ENCODE results near the gene STK10.
A peak's percentile ranks its signal among the peaks of the same experiment; 100 is the strongest.
"Not testable (repeated sequence)": the region's sequence is repeated elsewhere in the genome, so short reads cannot be mapped to it uniquely, and the experiment has no call there.

Gene STK10

DNA sequence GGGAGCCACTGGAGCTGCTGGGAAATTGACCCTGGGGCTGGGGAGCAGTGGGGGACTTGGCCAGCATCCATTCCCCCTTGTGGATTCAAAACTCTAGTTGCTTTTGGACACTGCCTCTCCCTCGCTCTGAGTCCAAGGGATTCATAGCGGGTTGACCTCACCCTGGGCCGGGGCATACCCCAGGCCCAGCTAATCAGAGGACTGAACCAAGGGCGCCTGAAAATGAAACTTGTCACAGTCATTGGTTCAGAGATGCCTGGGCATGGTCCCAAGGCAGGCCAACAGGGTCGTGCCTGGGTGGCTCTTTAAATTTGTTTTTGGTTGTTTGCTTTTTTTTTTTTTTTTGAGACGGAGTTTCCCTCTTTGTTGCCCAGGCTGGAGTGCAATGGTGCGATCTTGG lies 22.6 kb downstream of the STK10 start:
- no peak for DNase-seq

DNA sequence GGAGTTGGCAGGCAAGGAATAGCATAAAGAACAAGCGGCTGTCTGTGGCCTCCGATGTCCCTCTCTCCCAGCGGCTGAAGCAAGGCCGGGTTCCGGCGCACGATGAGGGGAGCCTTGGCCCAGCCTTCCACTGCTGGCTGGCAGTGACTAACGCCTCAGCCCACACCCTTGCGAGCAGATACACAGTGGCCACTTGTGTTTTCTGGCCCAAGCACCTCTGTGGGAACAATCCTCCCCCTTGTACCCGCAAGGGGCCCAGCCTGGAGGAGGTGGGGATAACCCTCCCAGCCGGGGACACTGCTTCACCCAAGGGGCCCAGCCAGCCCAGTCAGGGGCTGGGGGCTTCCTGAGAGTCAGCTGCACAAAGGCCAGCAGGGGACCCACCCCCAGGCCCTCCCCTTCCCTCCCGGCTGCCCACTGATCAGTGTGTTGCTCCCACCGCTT lies 23.2 kb downstream of the STK10 start:
- no peak for DNase-seq

DNA sequence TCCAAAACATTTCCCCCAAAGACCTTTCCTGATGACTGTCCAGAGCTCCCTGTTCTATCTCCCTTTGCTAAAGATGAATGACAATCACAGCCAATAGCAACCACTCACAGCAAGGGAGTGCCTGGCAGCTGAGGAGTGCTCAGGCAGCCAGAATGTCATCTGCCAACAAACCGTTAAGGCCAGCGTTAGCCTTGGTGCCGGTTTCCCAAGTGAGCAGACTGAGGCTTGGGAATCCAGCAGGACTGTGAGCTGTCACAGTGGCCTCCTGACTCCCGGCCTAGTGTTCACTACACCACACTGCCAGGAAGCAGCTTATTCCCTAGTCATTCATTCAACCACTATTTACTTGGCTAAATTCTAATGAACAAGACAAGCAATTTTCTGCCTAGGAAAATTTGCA lies 24.7 kb downstream of the STK10 start:
- no peak for DNase-seq

DNA sequence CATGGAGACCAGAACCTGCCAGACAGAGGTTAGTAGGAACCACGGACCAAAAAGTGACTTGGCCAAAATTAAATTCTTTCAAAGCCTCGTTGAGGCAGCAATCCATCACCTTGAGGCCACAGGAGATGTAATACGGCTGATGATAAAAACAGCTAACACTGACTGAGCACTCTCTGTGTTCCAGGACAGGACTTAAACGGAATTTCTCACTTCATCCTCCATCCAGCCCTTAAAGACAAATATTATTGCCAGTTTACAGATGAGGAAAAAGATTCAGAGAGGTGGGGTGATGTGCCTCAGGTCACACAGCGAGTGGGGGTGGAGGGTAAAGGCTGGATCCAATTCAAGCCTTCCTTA lies 25.1 kb downstream of the STK10 start:
- no peak for DNase-seq

DNA sequence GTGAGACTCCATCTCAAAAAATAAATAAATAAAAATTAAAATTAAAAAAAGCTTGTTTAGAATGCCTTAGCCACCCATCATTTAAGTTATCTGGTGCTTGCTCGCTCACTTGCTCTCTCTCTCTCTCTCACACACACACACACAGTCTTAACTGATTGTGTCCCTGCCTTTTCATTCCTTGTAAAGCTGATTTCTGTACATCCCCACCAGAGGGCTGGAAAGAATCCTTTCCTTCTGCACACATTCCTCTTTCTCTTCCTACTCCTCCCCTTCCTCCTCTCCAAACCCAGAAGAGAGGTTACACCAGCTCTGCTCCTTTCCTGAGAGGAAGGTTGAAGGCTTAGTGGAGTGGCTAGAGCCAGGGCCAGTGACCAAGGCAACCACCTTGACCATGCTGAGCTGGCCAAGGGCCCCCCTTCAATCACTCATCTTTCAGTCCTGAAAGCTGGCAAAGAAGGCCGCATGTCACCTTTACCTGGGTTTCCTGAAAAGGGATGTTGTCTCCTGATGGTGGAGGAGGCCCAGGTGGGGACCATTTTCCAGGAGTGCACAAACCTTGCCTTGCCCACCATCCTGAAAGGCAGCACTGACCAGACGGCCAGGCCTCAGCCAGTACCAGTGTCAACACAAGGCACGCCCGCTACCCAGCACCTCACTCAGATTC lies 25.6 kb downstream of the STK10 start:
- DNase-seq: no peak

DNA sequence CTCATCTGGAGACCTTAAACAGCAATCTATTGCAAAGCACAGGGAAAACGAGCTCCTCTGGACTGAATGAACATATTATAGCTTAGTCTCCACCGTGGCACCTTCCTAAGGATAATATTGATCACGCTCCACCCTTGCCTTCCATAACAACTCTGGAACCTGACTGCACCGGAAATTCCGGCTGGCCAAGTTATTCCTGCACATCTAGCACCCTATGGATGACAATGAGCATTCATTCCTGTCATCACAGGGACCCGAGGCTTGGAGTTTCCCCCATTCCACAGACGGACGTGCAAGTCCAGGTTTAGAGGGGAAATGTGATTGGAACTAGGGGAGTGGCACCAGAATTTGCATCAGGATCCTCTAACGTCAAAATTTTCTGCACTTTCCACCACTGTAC lies 27.5 kb downstream of the STK10 start:
- DNase-seq: no peak

DNA sequence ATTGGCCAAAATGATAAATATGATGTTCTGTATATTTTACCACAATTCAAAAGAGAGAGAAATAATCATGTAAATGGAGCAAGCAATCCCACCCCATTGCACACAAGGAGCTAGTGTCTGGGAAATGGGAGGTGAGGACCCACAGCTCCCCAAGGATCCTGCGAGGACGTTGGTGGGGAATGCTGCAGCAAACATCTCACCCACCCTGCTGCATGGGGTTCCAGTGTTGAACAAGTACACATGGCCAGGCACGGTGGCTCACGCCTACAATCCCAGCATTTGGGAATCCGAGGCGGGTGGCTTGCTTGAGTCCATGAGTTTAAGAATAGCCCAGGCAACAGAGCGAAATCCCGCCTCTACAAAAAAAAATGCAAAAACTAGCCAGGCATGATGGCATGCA lies 29.0 kb downstream of the STK10 start:
- DNase-seq: no peak

DNA sequence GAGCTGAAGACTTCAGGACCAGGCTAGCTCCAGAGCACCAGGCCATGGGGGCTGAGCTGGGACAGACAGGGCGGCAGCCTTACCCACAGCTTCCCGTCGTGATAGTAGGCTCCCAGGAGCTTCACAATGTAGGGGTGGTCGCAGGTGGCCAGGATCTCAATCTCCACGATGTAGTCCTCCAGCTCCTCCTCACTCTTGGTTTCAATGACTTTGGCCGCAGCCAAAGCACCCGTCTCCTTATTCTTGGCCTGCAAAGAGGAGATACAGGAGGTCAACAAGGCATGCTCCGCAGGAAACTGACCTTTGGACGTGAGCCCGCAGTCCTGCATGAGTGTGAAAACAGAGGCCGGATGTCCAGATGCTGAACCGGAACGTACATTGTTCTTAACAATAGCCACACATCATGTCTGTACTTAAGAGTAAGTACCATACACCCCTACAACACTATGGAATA lies 31.5 kb downstream of the STK10 start:
- no peak for DNase-seq

DNA sequence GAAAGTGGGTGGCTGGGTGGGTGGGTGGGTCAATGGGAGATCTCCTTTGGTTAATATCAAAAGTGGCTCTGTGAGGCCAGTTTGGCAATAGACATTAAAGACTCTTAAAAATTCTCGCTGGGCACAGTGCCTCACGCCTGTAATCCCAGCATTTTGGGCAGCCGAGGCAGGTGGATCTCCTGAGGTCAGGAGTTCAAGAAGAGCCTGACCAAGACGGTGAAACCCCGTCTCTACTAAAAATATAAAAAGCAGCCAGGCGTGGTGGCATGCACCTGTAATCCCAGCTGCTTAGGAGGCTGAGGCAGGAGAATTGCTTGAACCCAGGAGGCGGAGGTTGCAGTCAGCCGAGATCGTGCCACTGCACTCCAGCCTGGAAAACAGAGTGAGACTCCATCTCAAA lies 32.9 kb downstream of the STK10 start:
- DNase-seq: not testable (repeated sequence)

DNA sequence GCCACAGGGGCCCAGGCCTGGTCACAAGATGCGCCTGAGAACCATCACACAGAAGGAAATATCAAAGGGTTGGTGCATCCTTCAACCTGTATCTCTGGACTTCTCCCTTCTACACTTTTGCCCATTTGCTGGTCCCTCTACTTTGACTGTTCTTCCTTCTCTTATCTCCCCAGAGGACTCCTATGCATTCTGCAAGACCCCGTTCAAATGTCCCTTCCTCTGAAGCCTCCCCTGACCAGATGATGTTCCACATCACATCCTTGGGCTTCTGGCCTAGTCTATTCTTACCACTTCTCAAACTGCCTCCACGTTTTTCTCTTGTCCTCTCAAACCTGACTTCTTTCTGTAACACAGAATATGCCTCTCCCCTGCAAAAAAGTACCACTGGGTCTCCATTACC lies 34.3 kb downstream of the STK10 start:
- no peak for DNase-seq

DNA sequence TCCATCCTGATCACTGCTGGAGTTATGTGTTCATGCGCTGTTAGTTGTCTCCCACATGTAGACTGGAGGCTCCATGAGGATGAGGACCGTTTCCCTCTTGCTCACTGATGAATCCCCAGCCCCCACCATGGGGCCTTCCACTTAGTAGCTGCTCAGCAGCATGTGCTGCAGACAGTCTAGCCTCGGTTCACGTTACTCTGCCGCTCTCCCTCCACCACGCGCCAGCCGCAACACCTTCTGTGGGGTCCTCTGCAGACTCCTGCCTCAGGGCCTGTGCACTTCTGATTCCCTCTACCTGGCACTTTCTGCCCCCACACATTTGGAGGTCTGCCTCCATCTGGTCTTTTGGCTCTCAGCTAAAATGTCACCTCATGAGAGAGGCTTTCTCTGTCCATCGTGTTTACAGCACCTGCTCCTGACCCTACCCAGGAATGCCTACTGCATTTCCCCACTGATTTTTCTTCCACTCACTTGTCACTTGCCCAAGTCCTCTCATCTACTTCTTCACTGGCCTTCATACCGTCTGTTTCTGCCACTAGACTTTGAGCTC lies 36.3 kb downstream of the STK10 start:
- no peak for DNase-seq

DNA sequence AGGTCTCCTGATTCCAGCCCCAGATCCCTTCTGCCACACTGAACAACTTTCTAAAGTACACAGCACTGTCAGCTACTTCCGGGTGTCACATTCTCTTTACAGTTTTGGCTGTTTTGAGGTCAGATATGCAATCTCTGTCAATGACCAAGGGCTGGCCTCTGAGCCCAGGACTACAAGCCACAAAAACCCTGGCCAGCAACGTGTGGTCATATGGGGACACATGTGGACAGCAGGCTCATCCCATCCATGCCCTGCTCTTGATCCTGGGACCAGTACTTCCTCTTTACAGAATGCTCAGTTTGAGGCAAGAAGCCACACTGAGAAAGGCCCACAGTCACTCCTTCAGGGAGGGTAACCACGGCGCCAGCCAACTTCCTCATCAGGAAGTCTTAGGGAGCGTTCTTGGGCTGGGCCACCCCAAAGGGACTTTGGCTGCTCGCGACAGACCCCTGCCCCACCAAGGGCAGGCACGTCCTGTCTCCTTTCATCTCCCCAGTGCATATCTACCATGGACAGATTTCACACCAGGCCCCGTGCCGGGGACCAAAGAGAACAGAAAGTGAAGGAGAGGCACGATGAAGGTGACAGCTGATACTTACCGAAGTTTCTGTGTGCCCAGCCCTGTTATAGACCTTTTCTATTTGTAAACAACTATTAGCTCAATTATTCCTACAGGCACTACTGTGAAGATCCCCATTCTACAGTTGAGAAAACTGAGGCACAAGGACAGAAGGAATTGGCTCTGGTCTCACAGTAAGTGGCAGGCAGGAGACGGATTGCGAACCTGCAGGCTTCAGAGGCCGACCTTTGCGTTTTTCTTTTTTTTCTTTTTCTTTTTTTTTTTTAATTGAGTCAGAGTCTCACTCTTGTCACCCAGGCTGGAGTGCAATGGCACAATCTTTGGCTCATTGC lies 37.3 kb downstream of the STK10 start:
- DNase-seq: peak in 2 of 5 experiments; percentile 40 to 51

DNA sequence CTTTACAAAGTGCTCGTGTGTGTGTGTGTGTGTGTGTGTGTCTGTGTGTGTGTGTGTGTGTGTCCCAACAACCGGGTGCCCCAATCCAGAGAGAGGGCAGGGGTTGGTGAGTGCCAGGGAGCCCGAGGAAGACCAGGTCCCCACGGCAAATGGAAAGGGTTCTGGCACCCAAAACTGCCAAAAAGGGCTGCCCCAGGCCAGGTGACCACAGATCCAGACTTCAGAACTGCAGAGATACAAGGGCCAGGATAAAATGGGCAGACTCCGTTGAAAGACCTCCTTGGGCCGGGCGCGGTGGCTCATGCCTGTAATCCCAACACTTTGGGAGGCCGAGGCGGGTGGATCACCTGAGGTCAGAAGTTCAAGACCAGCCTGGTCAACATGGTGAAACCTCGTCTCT lies 38.5 kb downstream of the STK10 start:
- DNase-seq: not testable (repeated sequence)

DNA sequence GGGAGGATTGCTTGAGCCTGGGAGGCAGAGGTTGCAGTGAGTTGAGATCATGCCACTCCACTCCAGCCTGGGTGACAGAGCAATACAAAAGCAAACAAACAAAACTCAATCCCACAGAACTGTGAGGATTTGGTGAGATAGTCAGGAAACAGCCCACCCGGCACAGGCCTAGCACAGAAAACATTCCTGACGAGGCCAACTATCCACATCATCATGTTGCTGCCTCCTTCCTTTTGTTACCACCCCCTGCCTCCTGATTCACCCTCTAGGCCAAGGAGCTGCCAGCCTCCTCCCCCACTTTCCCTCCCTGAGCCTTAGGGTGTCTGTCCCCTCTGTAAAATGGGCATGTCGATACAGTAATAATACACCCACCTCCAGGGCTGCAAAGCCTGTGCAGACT lies 39.0 kb downstream of the STK10 start:
- no peak for DNase-seq

DNA sequence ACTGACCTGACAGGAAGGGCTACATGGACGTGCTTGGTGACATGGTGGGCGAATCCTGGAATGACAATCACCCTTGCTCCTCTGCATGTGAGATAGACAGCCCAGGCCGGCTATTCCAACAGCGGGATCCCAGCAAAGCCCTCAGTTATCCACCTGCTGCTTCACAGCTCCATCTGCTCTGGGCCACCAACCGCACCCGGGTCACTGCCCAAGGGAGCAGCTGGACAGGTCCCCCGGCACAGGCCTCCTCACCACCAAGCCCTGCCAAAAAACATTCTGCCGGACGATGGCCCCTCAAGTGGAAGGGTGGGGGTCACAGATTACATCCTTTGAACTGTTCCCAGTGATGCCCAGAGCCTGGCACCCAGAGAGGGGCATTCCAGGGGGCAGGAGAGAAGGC lies 39.6 kb downstream of the STK10 start:
- no peak for DNase-seq

DNA sequence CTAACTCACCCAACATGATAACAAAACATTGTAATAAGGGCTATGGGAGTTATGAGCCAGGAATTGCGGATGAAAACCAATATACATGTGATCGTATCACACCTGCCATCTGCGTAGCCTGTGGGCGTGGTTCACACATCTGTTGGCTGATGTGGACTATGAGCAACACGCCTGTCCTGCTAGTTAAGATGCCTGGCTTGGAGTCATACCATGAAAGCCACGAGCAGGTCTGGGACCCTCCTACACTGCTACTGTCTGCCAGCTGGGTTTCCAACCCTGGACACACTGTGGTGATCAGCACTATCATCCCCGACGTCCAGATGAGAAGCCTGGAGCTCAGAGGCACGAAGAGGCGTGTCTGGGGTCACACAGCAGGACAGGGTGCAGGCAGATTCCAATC lies 40.2 kb downstream of the STK10 start:
- peak in 1 of 5 experiments; percentile 39 for DNase-seq

DNA sequence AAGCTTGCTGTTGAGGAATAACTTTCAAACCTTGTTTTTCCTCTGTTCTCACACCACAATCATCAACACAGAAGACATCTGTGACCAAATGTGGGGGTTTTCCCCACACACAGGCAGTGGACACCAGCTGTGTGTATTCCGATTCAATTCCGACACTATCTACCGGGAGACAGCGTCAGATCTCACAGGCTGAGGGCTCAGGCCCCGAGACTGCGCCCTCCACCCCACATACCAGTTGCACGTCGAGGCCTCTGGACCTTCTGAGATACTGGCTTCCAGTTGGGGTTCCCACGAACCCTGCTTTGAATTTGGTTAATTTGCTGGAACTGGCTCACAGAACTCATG lies 41.3 kb downstream of the STK10 start:
- no peak for DNase-seq

DNA sequence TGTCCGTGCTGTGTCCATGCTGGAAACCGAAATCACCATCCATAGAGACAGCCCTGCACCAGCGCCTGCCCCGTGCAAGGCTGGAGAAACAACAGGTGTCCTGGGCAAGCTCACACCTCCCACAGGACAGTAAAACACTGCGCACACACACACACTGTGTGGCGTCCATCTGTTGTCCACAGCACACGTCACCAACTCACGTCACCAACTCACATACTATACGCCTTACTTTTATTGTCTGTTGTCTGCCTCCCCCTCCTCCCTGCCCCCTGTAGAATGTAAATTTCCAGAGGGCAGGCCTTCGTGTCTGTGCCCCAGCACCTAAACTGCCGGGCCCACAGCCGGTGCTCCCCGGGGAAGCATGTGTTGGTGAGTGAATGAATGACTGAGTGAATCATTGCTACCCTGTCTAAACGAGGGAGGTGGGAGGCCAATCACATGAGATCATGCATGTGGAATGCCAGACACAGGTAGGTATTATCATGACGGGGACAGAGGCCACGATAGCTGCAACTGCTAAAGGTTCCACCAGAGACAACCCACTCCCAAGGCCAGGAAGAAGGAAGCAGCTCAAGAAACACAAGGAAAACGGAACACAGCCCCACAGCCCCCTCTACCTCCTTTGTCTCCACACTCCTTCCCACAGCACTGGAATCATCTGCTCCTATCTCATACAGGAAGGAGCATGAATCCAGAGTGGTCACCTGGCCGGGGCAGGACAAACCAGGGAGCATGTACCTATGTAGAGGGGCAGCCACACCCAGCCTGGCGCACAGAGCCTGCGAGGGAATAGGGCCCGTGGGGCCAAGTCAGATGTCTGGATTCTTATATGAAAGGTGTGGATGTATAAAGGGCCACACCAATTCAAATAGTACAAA lies 41.9 kb downstream of the STK10 start:
- no peak for DNase-seq

DNA sequence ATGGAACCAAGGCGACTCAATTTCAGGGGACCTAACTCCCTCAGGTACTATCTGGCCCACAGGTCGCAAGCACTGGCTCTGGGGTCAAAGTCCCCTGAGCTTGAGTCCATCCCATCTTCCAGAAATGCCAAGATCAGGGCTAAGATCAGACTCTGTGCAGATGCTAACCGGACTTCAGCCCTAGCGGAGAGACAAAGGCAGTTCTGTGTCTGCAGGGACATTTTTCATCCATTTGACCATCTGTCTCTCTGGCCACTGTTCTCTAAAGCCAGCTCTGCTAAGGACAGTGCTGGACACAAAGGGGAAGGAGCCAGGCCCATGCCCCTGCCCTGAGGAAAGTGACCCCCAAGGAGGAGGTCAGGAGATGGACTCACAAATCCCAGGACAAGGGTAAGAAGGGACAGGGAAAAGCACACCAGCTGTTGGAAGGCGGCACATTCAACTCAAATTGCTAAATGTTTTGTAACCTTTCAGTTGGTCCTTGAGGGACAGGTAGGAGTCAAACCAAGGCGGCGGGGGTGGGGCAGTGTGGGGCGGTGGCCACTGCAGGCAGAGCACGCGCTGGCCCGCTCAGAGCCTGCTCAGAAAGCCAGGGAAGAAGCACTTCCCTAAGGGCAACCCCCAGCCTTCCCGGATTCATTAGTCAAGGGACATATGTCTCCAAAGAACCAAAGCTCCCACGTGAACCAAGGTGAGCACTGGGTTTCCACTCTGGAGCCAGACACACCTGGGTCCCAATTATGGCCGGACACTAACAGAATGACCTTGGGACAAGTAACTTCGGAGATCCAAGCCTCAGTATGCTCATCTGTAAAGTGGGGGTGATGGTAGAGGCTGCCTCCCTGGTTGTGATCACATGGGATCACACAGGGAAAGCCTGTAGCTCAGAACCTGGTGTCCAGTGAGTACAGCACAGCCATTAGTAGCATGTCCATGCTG lies 42.8 kb downstream of the STK10 start:
- DNase-seq: no peak

DNA sequence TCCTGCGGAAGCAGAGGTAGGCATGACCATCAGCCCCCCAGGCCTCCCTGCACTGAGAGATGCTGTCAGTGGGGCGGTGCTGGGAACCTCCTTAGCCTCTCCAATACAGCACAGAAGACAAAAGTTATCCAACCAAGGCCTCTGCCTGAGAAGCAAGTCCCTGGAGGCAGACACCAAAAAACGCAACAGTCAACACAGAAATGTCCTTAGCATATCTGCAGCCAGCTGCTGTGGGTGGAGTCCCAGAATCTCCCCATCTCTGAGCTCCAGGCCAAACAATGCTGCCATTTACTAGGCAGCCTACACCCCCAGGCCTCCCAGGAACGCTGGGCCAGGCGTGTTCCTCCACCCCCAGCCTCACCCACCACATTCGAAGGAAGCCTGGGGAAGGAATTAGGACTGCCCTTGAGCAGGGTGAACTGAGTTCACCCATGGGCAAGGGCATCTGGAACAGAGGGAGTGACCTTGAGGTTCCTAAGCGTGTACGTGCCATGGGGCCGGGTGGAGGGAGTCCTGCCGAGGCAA lies 43.7 kb downstream of the STK10 start:
- DNase-seq: no peak

DNA sequence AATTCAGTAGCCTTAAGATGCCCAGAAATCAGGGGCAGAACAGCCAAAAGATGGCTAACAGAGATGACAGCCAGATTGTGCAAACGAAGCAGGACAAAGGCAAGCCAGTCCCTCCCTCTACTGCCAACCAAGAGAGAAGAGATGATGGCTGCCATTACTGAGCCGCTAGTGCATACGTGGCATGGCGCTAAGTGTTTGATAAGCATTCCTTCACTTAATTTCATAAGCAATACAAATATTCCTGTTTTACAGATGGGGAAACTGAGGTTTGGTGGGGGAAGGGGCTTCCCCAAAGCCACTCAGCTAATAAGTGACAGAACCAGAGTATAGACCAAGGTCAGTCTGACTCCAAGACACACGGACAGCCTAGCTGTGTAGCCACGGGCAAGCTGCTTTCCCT lies 44.1 kb downstream of the STK10 start:
- no peak for DNase-seq
